Naive thymus-derived CD4-positive, alpha-beta T cell (primary cell): ENCODE data around the gene EXD3. TPM values are rescaled to one million over a fixed set of nuclear protein-coding genes. Genes with fewer than 3 reads are reported as not detected.

Experiments
- ATAC-seq: fragments of 150-1000 bp; cut with Tn5 transposase; 2 replicates; pipeline ENCODE4 v1.10.0; 2021; ENCODE audit warnings: mild to moderate bottlenecking, moderate library complexity
- CTCF ChIA-PET: fragments of 350-600 bp; sonication (Branson Sonifier 250); formaldehyde crosslinking; loops from one replicate; lab custom pipeline; 2021; ENCODE audit warnings: antibody characterized with exemption; lab: Charles Lee
- POLR2A ChIA-PET: fragments of 350-600 bp; sonication (Branson Sonifier 250); formaldehyde crosslinking; loops from one replicate; lab custom pipeline; 2021; ENCODE audit warnings: antibody characterized with exemption, inconsistent platforms; lab: Charles Lee
- DNase-seq, 9 donors: peaks; one replicate each; pipeline versions ENCODE4 v3.0.0 to v3.0.0-alpha.2; 2020 to 2022; ENCODE audit warnings: mixed read lengths in 1 of 9
- H3K27ac ChIP-seq: one replicate; pipeline ENCODE4 v1.7.0; 2013; ENCODE audit warnings: mild to moderate bottlenecking, low read depth, low read length, moderate library complexity
- H3K27me3 ChIP-seq, 2 donors: one replicate each; pipeline ENCODE4 v1.7.0; 2013; ENCODE audit warnings: low read length in 2 of 2, mild to moderate bottlenecking in 2 of 2, moderate library complexity in 2 of 2; ENCODE audit not compliant: control insufficient read depth in 2 of 2, insufficient read depth in 2 of 2
- H3K36me3 ChIP-seq, 3 experiments: 1 replicate in 2 of 3; 2 replicates in 1 of 3; pipeline ENCODE4 v1.7.0; 2013; ENCODE audit warnings: low read length in 3 of 3, mild to moderate bottlenecking in 3 of 3, moderate library complexity in 1 of 3; ENCODE audit not compliant: insufficient read depth in 3 of 3, control insufficient read depth in 2 of 3
- H3K4me1 ChIP-seq, 2 donors: one replicate each; pipeline ENCODE4 v1.7.0; 2013; ENCODE audit warnings: low read length in 2 of 2, mild to moderate bottlenecking in 2 of 2, moderate library complexity in 1 of 2; ENCODE audit not compliant: control insufficient read depth in 2 of 2, insufficient read depth in 2 of 2
- H3K4me3 ChIP-seq: 2 replicates; pipeline ENCODE4 v1.7.0; 2013; ENCODE audit warnings: mild to moderate bottlenecking, low read length
- H3K9me3 ChIP-seq, 3 experiments: 1 replicate in 2 of 3; 2 replicates in 1 of 3; pipeline ENCODE4 v1.7.0; 2013; ENCODE audit warnings: low read length in 3 of 3; ENCODE audit not compliant: control insufficient read depth in 2 of 3
- H3K27ac Mint-ChIP-seq, 9 donors: one replicate each; pipeline ENCODE4 v1.8.0; 2020 to 2022; ENCODE audit warnings: mixed read lengths in 9 of 9, mild to moderate bottlenecking in 8 of 9, moderate library complexity in 5 of 9, inconsistent platforms in 2 of 9
- H3K27me3 Mint-ChIP-seq, 5 donors: one replicate each; pipeline ENCODE4 v1.8.0; 2021 to 2022; ENCODE audit warnings: mixed read lengths in 5 of 5, mild to moderate bottlenecking in 1 of 5
- H3K36me3 Mint-ChIP-seq, 5 donors: one replicate each; pipeline ENCODE4 v1.8.0; 2020 to 2022; ENCODE audit warnings: mixed read lengths in 5 of 5, mild to moderate bottlenecking in 3 of 5, inconsistent platforms in 1 of 5
- H3K4me1 Mint-ChIP-seq, 7 donors: one replicate each; pipeline ENCODE4 v1.8.0; 2020 to 2022; ENCODE audit warnings: mixed read lengths in 7 of 7, mild to moderate bottlenecking in 3 of 7, inconsistent platforms in 1 of 7
- H3K4me3 Mint-ChIP-seq, 10 donors: one replicate each; pipeline ENCODE4 v1.8.0; 2020 to 2022; ENCODE audit warnings: mild to moderate bottlenecking in 10 of 10, mixed read lengths in 10 of 10, moderate library complexity in 6 of 10, inconsistent platforms in 2 of 10
- H3K9me3 Mint-ChIP-seq, 11 donors: one replicate each; pipeline ENCODE4 v1.8.0; 2020 to 2022; ENCODE audit warnings: mixed read lengths in 11 of 11, mild to moderate bottlenecking in 4 of 11, inconsistent platforms in 1 of 11, moderate library complexity in 1 of 11
- intact Hi-C, 2 donors: fragments of 100-400 bp; cut with micrococcal nuclease; formaldehyde crosslinking; loops; one replicate each; pipeline ENCODE4 v1.15.1; 2023
- polyA plus RNA-seq, 2 donors: library from polyadenylated mRNA; unstranded; fragments of 300-500 nt; fragmentation: Illumina TruSeq; gene quantifications; one replicate each; pipeline ENCODE4 v1.2.3, GENCODE V29; 2021
- total RNA-seq, 6 experiments: library from RNA in 5 of 6; stranded (reverse) in 5 of 6; gene quantifications; 1 replicate in 5 of 6; 2 replicates in 1 of 6; pipeline ENCODE4 v1.2.3 and lab custom pipeline; 2021 to 2026

Gene EXD3
- total and polyA plus RNA-seq, 7 experiments from 2014 or later = 3.5 to 27.2 (median 23.4) TPM

GRCh38 chr9:137353223-137354152 lies 69.5 kb downstream of the EXD3 start:
- no peak for ATAC-seq

GRCh38 chr9:137352511-137353222 lies 70.3 kb downstream of the EXD3 start:
- DNase-seq (no peak), ATAC-seq (no peak)
- peaks cover 0 to 1% (median 0%) of the 10 kb centered on the region in 7 donors for H3K4me1 Mint-ChIP-seq
- H3K9me3 ChIP-seq = peaks cover 0 to 13% (median 5%) of the 10 kb centered on the region in 3 experiments
- H3K4me1 ChIP-seq = no peaks in the 10 kb centered on the region
- H3K36me3 Mint-ChIP-seq = peaks cover 5 to 11% (median 5%) of the 10 kb centered on the region in 5 donors
- intact Hi-C loops = no loop called here
- H3K4me3 Mint-ChIP-seq = no peak overlapping the region
- H3K9me3 Mint-ChIP-seq = peaks cover 5 to 15% (median 10%) of the 10 kb centered on the region in 11 donors
- no peak overlapping the region for H3K27ac Mint-ChIP-seq
- H3K27me3 ChIP-seq = no peaks in the 10 kb centered on the region
- H3K4me3 ChIP-seq = no peak overlapping the region
- H3K27ac ChIP-seq = no peak overlapping the region
- CTCF ChIA-PET = no interaction called here
- POLR2A ChIA-PET = interaction anchor here (0.6 kb wide), 1 partner anchor 654 kb away, joined by 3 read pairs; no protein-coding TSS in a partner anchor
- no peaks in the 10 kb centered on the region for H3K36me3 ChIP-seq
- H3K27me3 Mint-ChIP-seq = no peaks in the 10 kb centered on the region

More at GRCh38 chr9:137353223-137354152, 69.5 kb downstream of the EXD3 start:
- Histone ChIP-seq H3K27ac (no peak overlapping the region), H3K4me1 (no peaks in the 10 kb centered on the region), H3K36me3 (peaks cover 0 to 2% (median 0%) of the 10 kb centered on the region in 3 experiments), H3K27me3 (no peaks in the 10 kb centered on the region), H3K9me3 (peaks cover 0 to 21% (median 5%) of the 10 kb centered on the region in 3 experiments), H3K4me3 (no peak overlapping the region)
- H3K9me3 Mint-ChIP-seq = peaks cover 5 to 23% (median 11%) of the 10 kb centered on the region in 11 donors
- peaks cover 0 to 1% (median 0%) of the 10 kb centered on the region in 7 donors for H3K4me1 Mint-ChIP-seq
- no peak overlapping the region for H3K4me3 Mint-ChIP-seq
- H3K36me3 Mint-ChIP-seq = peaks cover 5 to 12% (median 5%) of the 10 kb centered on the region in 5 donors
- no peak overlapping the region for H3K27ac Mint-ChIP-seq
- intact Hi-C loops = no loop called here
- H3K27me3 Mint-ChIP-seq = no peaks in the 10 kb centered on the region
- POLR2A ChIA-PET = interaction anchor here (0.6 kb wide), 1 partner anchor 577 kb away, joined by 3 read pairs; no protein-coding TSS in a partner anchor
- CTCF ChIA-PET = no interaction called here
- no peak for DNase-seq

GRCh38 chr9:137351781-137352501 lies 71.0 kb downstream of the EXD3 start:
- no peak overlapping the region for H3K27ac ChIP-seq
- H3K27me3 ChIP-seq = no peaks in the 10 kb centered on the region
- H3K4me1 Mint-ChIP-seq = peaks cover 0 to under 1% (median 0%) of the 10 kb centered on the region in 7 donors
- no peaks in the 10 kb centered on the region for H3K36me3 ChIP-seq
- no peak overlapping the region for H3K27ac Mint-ChIP-seq
- H3K4me1 ChIP-seq = no peaks in the 10 kb centered on the region
- POLR2A ChIA-PET = no interaction called here
- H3K9me3 Mint-ChIP-seq = peaks cover 0 to 7% (median 4%) of the 10 kb centered on the region in 11 donors
- H3K27me3 Mint-ChIP-seq = no peaks in the 10 kb centered on the region
- peaks cover 0 to 9% (median 0%) of the 10 kb centered on the region in 3 experiments for H3K9me3 ChIP-seq
- ATAC-seq = no peak
- H3K4me3 Mint-ChIP-seq = no peak overlapping the region
- H3K36me3 Mint-ChIP-seq = peaks cover 0 to 9% (median 0%) of the 10 kb centered on the region in 5 donors
- DNase-seq = no peak
- intact Hi-C loops = no loop called here
- CTCF ChIA-PET = no interaction called here
- no peak overlapping the region for H3K4me3 ChIP-seq

- no peaks in the 10 kb centered on the region for H3K27me3 Mint-ChIP-seq
- no peak overlapping the region for H3K4me3 Mint-ChIP-seq
- no peaks in the 10 kb centered on the region for H3K4me1 Mint-ChIP-seq
- no peak overlapping the region for H3K27ac Mint-ChIP-seq
- H3K4me3 ChIP-seq = no peak overlapping the region
- ChIA-PET POLR2A (no interaction called here), CTCF (no interaction called here)
- DNase-seq (no peak), ATAC-seq (no peak)
- H3K9me3 ChIP-seq = no peaks in the 10 kb centered on the region
- H3K36me3 Mint-ChIP-seq = peaks cover 0 to 12% (median 5%) of the 10 kb centered on the region in 5 donors
- no peaks in the 10 kb centered on the region for H3K4me1 ChIP-seq
- no peaks in the 10 kb centered on the region for H3K36me3 ChIP-seq
- H3K27me3 ChIP-seq = no peaks in the 10 kb centered on the region
- intact Hi-C loops = no loop called here
- H3K9me3 Mint-ChIP-seq = peaks cover 0 to 3% (median 0%) of the 10 kb centered on the region in 11 donors
- H3K27ac ChIP-seq = no peak overlapping the region
These were observed 72.0 kb downstream of the EXD3 start for GRCh38 chr9:137350696-137351584.

GRCh38 chr9:137349471-137350033 lies 73.4 kb downstream of the EXD3 start:
- no peak overlapping the region for H3K27ac Mint-ChIP-seq
- ChIA-PET POLR2A (no interaction called here), CTCF (no interaction called here)
- DNase-seq (no peak), ATAC-seq (no peak)
- Histone ChIP-seq H3K4me3 (no peak overlapping the region), H3K4me1 (no peaks in the 10 kb centered on the region), H3K9me3 (no peaks in the 10 kb centered on the region), H3K27me3 (no peaks in the 10 kb centered on the region), H3K27ac (no peak overlapping the region), H3K36me3 (no peaks in the 10 kb centered on the region)
- peaks cover 0 to 5% (median 1%) of the 10 kb centered on the region in 11 donors for H3K9me3 Mint-ChIP-seq
- intact Hi-C loops = no loop called here
- H3K4me1 Mint-ChIP-seq = no peaks in the 10 kb centered on the region
- peaks cover 0 to 18% (median 5%) of the 10 kb centered on the region in 5 donors for H3K36me3 Mint-ChIP-seq
- H3K27me3 Mint-ChIP-seq = no peaks in the 10 kb centered on the region
- H3K4me3 Mint-ChIP-seq = no peak overlapping the region
